Gastrocnemius medialis (tissue), 4 donors: ENCODE measurements around the gene MPHOSPH9. TPM values are rescaled to one million over a fixed set of nuclear protein-coding genes. Genes with fewer than 3 reads are reported as not detected.

ENCODE experiments used
- ATAC-seq, 2 donors: fragments of 150-250 bp; one replicate each; pipeline ENCODE4 v1.9.1; 2016
- DNase-seq, 2 donors: peaks; one replicate each; pipeline ENCODE4 v3.0.0-alpha.2; 2019
- H3K27ac ChIP-seq, 4 donors: fragments of 200-600 bp; sonication (generic); 1 replicate in 1 of 4; 2 replicates in 3 of 4; pipeline ENCODE4 v1.5.1; 2016 to 2018; ENCODE audit warnings: mild to moderate bottlenecking in 2 of 4, moderate library complexity in 1 of 4
- H3K27me3 ChIP-seq, 3 donors: fragments of 200-600 bp; sonication (generic) in 2 of 3; 1 replicate in 1 of 3; 2 replicates in 2 of 3; pipeline versions ENCODE4 v1.5.1 to v1.6.0; 2016 to 2019; ENCODE audit warnings: mild to moderate bottlenecking in 1 of 3, moderate library complexity in 1 of 3
- H3K36me3 ChIP-seq, 2 donors: fragments of 200-600 bp; sonication (generic) in 1 of 2; one replicate each; pipeline ENCODE4 v1.5.1; 2017 to 2018
- H3K4me1 ChIP-seq, 2 donors: fragments of 200-600 bp; sonication (generic) in 1 of 2; one replicate each; pipeline ENCODE4 v1.5.1; 2016 to 2017; ENCODE audit warnings: mild to moderate bottlenecking in 2 of 2
- H3K4me3 ChIP-seq, 4 donors: fragments of 200-600 bp; sonication (generic) in 3 of 4; 1 replicate in 1 of 4; 2 replicates in 3 of 4; pipeline ENCODE4 v1.5.1; 2016 to 2019; ENCODE audit warnings: mild to moderate bottlenecking in 2 of 4
- H3K9me3 ChIP-seq, 3 donors: fragments of 200-600 bp; sonication (generic) in 2 of 3; 1 replicate in 1 of 3; 2 replicates in 2 of 3; pipeline ENCODE4 v1.5.1; 2016 to 2019
- CTCF ChIP-seq, 5 experiments: fragments of 450-650 bp in 3 of 5; fragments of 200-600 bp in 2 of 5; sonication (generic) in 2 of 5; IDR thresholded peaks in 4 of 5; conservative IDR thresholded peaks in 1 of 5; 1 replicate in 4 of 5; 2 replicates in 1 of 5; pipeline ENCODE4 v1.5.1; 2016 to 2019; ENCODE audit warnings: antibody characterized with exemption in 5 of 5, mild to moderate bottlenecking in 3 of 5, moderate library complexity in 3 of 5
- POLR2A ChIP-seq, 2 donors: fragments of 450-650 bp; IDR thresholded peaks; one replicate each; pipeline ENCODE4 v1.6.1; 2017; ENCODE audit warnings: antibody characterized with exemption in 2 of 2, mild to moderate bottlenecking in 2 of 2, moderate library complexity in 2 of 2
- in situ Hi-C, 4 donors: fragments of 200-750 bp; cut with MboI; loops; one replicate each; pipeline versions ENCODE4 v1.15.0 to v1.8.0; 2017; ENCODE audit warnings: low sequenced_read_pairs in 4 of 4
- intact Hi-C: fragments of 100-400 bp; cut with DNase I; formaldehyde crosslinking; loops from one replicate; pipeline ENCODE4 v1.15.1; 2023; ENCODE audit warnings: low total_unique reads
- total RNA-seq, 4 donors: library from RNA; depleted of rRNA; stranded (reverse); fragments of >200 nt; gene quantifications; one replicate each; pipeline versions ENCODE4 v1.1.0 to v1.2.3, GENCODE V29; 2016

MPHOSPH9 gene
- total RNA-seq, 4 donors from 2014 or later: 8.5 to 35.4 (median 12.7) TPM

DNA sequence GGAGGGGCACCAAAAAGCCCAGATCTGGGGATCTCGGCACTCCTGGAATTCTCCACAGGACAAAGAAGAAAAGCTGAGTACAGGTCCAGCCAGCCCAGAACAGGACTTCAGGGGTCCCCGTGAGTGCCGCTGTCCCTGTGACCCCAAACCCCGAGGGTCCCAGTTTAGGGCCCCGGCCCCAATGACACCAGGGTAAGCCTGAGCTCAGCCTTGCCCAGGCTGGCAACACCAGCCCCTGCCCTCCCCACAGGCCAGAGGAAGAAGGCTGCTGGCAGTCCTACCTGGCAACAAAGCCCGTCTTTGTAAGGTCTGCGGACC lies 36.9 kb upstream of the MPHOSPH9 start:
- H3K4me3 ChIP-seq: peak overlapping the region; percentile 60 to 71 (median 68)
- H3K36me3 ChIP-seq: peaks cover 0 to 2% of the 10 kb centered on the region in 2 donors
- intact Hi-C loops: loop anchor here (2.0 kb wide), 1 partner anchor 37 kb away; the partner anchor contains the start of genes MPHOSPH9 and MTRFR
- H3K9me3 ChIP-seq: no peaks in the 10 kb centered on the region
- H3K4me1 ChIP-seq: peaks cover 30 to 36% of the 10 kb centered on the region in 2 donors
- ATAC-seq (no peak), DNase-seq (no peak)
- no peaks in the 10 kb centered on the region for H3K27me3 ChIP-seq
- in situ Hi-C loops: no loop called here
- TF ChIP-seq CTCF (IDR thresholded peaks at IDR 0.05 in 4 of 5, conservative IDR thresholded peaks at IDR 0.05 in 1 of 5) (no peak), POLR2A (IDR thresholded peaks at IDR 0.05) (no peak)
- H3K27ac ChIP-seq: peak overlapping the region; percentile 52 to 69 (median 62)

GRCh38 chr12:123269395-123269892 lies 36.5 kb upstream of the MPHOSPH9 start:
- in situ Hi-C loops (no loop called here), intact Hi-C loops (no loop called here)
- Histone ChIP-seq H3K27ac (peak overlapping the region; percentile 52 to 69 (median 62)), H3K4me3 (peak overlapping the region; percentile 60 to 71 (median 68)), H3K36me3 (peaks cover 0 to 5% of the 10 kb centered on the region in 2 donors), H3K9me3 (no peaks in the 10 kb centered on the region), H3K27me3 (no peaks in the 10 kb centered on the region), H3K4me1 (peaks cover 30 to 36% of the 10 kb centered on the region in 2 donors)
- DNase-seq: peak in 1 of 2 donors; percentile 33
- TF ChIP-seq CTCF (IDR thresholded peaks at IDR 0.05 in 4 of 5, conservative IDR thresholded peaks at IDR 0.05 in 1 of 5) (no peak), POLR2A (IDR thresholded peaks at IDR 0.05) (no peak)
- ATAC-seq: no peak

- H3K4me3 ChIP-seq: peak overlapping the region in 1 of 4 donors; percentile 69
- intact Hi-C loops: no loop called here
- peaks cover 30 to 36% of the 10 kb centered on the region in 2 donors for H3K4me1 ChIP-seq
- no peaks in the 10 kb centered on the region for H3K27me3 ChIP-seq
- no peak for TF ChIP-seq POLR2A (IDR thresholded peaks at IDR 0.05)
- TF ChIP-seq CTCF (IDR thresholded peaks at IDR 0.05 in 4 of 5, conservative IDR thresholded peaks at IDR 0.05 in 1 of 5): no peak
- no peaks in the 10 kb centered on the region for H3K9me3 ChIP-seq
- no peak for DNase-seq
- ATAC-seq: no peak
- peaks cover 0 to 5% of the 10 kb centered on the region in 2 donors for H3K36me3 ChIP-seq
- H3K27ac ChIP-seq: peak overlapping the region; percentile 52 to 69 (median 62)
- in situ Hi-C loops: no loop called here
These were observed 35.9 kb upstream of the MPHOSPH9 start for GRCh38 chr12:123268850-123269249.

DNA sequence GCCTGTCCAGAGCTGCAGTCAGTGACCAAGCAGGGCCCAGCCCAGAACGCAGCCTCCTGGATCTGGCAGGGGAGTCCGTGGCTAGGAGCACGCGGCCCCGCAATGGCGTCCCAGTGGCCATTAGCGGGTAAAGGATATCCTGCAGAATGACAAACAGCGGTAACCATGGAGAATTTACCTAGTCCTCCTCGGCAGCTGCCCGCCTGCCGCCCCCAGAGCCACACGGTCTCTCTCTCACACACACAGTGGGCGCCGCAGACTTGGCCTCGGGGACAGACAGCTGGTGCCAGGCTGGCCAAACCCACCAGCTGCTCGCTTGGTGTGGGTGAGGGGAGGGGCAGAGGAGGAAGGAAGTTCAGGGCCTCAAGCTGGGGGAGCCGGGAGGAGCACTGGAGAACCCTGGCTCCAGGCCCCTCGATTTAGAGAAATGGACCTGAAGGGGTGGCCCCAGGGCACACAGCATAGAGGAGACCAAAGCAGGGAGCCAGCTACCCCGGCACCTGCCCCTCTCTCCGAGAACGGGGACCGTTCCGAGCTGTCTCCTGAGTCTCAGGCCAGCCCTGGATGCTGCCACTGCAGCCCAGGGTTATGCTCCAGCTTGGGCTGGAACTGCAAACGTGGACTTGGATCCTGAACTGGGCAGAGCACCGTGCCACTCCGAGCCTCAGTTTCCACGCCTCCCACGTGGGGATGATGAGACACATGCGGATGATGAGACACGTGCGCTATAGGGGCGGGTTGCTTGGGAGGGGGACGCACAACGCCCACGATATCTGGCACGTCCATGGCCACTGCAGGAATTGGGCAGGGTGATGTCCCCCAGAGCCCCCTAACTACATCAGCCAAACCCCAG lies 35.3 kb upstream of the MPHOSPH9 start:
- in situ Hi-C loops: no loop called here
- DNase-seq (peak in 1 of 2 donors; percentile 45), ATAC-seq (no peak)
- intact Hi-C loops: no loop called here
- TF ChIP-seq CTCF (IDR thresholded peaks at IDR 0.05 in 4 of 5, conservative IDR thresholded peaks at IDR 0.05 in 1 of 5): no peak
- no peak for TF ChIP-seq POLR2A (IDR thresholded peaks at IDR 0.05)
- Histone ChIP-seq H3K4me1 (peaks cover 30 to 36% of the 10 kb centered on the region in 2 donors), H3K9me3 (no peaks in the 10 kb centered on the region), H3K36me3 (peaks cover 0 to 5% of the 10 kb centered on the region in 2 donors), H3K27ac (peak overlapping the region; percentile 37 to 69 (median 46)), H3K4me3 (peak overlapping the region; percentile 1 to 40 (median 11)), H3K27me3 (no peaks in the 10 kb centered on the region)
